ENCODE measurements around the gene ZNF497.

The ZNF497 gene

DNA sequence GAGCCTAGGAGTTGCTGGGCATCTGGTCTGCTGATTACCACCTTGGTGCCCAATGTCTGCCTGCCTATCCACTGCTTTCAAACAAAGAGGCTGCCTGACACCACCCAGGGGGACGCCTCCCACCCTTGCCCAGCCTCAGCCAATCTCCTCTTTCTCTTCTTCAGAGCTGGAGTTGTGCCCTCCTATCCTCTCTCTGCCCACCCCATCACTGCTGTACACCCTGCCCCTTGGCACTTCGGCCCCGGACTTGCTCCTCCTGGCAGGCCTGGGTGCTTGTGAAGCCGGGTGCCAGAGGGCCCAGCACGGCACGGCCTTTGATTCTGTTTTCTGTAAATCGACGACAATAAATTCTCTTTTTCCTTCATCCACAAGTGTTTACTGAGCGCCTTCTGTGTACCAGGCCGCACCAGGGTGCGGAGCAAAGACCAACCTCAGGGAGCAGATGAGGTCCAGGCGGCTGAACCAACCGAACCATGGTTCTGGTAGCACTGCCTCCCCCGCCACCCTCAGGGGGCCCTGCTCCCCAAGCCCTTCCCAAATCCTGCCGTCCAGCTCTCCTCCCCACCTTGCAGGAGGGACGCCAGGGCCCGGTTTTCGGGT lies 37.9 kb upstream of the ZNF497 start:
- Histone ChIP-seq H3K27me3 (ENCODE audit: insufficient read depth, poor library complexity, severe bottlenecking) (no peaks in the 10 kb centered on the region), H3K4me1 (ENCODE audit: insufficient read depth, poor library complexity, severe bottlenecking) (peaks cover 4% of the 10 kb centered on the region), H3K4me3 (ENCODE audit: severe bottlenecking) (peak overlapping the region; percentile 60), H3K9me3 (ENCODE audit: severe bottlenecking) (no peaks in the 10 kb centered on the region), H3K27ac (ENCODE audit: poor library complexity, severe bottlenecking) (peak overlapping the region; percentile 33), H3K36me3 (ENCODE audit: low read depth) (no peaks in the 10 kb centered on the region)
- TF ChIP-seq, protein P1, sequence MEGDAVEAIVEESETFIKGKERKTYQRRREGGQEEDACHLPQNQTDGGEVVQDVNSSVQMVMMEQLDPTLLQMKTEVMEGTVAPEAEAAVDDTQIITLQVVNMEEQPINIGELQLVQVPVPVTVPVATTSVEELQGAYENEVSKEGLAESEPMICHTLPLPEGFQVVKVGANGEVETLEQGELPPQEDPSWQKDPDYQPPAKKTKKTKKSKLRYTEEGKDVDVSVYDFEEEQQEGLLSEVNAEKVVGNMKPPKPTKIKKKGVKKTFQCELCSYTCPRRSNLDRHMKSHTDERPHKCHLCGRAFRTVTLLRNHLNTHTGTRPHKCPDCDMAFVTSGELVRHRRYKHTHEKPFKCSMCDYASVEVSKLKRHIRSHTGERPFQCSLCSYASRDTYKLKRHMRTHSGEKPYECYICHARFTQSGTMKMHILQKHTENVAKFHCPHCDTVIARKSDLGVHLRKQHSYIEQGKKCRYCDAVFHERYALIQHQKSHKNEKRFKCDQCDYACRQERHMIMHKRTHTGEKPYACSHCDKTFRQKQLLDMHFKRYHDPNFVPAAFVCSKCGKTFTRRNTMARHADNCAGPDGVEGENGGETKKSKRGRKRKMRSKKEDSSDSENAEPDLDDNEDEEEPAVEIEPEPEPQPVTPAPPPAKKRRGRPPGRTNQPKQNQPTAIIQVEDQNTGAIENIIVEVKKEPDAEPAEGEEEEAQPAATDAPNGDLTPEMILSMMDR (IDR thresholded peaks at IDR 0.05; ENCODE audit: poor library complexity, severe bottlenecking), result no peak
- DNase-seq (ENCODE audit: low spot score) (peak; percentile 67), ATAC-seq (ENCODE audit: low read depth) (peak; percentile 18)

DNA sequence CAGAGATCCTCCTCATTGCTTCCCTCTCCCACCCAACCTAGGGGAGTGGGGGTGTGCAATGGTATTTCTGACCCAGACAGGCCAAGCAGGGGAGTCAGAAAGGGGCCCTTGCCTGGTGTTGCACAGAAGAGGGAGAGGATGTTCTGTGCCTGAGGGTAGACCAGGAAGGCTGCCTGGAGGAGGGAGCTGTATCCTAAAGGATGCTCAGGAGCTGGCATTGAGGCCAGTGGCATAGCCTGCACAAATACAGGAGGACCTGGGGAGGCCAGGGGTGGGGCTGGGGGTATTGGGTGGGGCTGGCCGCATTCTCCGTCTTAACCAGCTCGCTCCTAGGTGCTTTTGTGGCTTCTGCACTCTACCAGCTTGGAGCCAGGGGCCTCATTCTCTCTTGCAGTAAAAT lies 37.4 kb upstream of the ZNF497 start:
- no peak for ATAC-seq (ENCODE audit: low read depth)
- Histone ChIP-seq H3K27ac (ENCODE audit: poor library complexity, severe bottlenecking) (peak overlapping the region; percentile 33), H3K4me1 (ENCODE audit: insufficient read depth, poor library complexity, severe bottlenecking) (peaks cover 8% of the 10 kb centered on the region)

DNA sequence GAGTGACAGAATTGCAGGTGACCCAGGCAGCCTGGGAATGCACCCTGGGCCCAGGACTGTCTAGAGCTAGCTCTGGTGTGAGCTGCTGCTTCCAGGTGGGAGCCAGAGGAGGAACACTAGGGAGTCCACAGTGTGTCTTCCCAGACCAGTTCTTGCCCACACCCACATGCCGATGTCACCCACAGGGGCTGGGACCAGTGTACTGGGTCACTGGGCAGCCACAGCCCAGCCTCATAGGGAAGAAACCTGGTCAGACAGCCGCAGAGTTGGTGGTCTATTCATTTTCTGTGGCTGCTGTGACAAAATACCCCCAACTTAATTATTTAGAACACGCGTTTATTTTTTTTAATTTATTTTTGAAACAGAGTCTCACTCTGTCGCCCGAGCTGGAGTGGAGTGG lies 36.0 kb upstream of the ZNF497 start:
- Histone ChIP-seq H3K36me3 (ENCODE audit: low read depth) (peaks cover 13% of the 10 kb centered on the region), H3K9me3 (ENCODE audit: severe bottlenecking) (no peaks in the 10 kb centered on the region), H3K4me3 (ENCODE audit: severe bottlenecking) (no peak overlapping the region), H3K4me1 (ENCODE audit: insufficient read depth, poor library complexity, severe bottlenecking) (peaks cover 12% of the 10 kb centered on the region), H3K27me3 (ENCODE audit: insufficient read depth, poor library complexity, severe bottlenecking) (no peaks in the 10 kb centered on the region), H3K27ac (ENCODE audit: poor library complexity, severe bottlenecking) (no peak overlapping the region)
- TF ChIP-seq, protein P1 (IDR thresholded peaks at IDR 0.05; ENCODE audit: poor library complexity, severe bottlenecking), result no peak
- no peak for ATAC-seq (ENCODE audit: low read depth)
- peak; percentile 47 for DNase-seq (ENCODE audit: low spot score)

More for the DNA sequence above, 37.4 kb upstream of the ZNF497 start:
- Histone ChIP-seq H3K36me3 (ENCODE audit: low read depth) (no peaks in the 10 kb centered on the region), H3K9me3 (ENCODE audit: severe bottlenecking) (no peaks in the 10 kb centered on the region), H3K27me3 (ENCODE audit: insufficient read depth, poor library complexity, severe bottlenecking) (no peaks in the 10 kb centered on the region), H3K4me3 (ENCODE audit: severe bottlenecking) (no peak overlapping the region)
- DNase-seq (ENCODE audit: low spot score), result peak; percentile 23
- TF ChIP-seq, protein P1 (IDR thresholded peaks at IDR 0.05; ENCODE audit: poor library complexity, severe bottlenecking), result no peak

DNA sequence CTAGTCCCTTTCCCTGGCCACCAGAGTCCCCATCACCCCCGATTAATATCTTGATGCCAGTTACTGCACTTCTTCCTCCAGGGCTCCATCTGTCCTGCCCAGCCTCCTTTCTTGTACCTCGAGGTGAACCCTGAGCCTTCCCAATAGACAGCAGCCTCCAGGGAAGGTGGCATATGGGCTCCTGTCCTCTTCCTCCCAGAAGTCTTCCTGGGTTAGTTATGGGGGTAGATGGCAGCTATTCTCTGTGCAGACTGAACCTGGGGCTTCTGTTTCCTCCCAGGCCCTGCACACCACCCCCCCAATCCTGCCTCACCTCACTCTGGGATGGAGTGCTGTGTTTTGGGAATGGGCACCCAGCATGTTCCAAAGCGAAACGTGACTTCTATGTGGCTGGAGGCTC lies 35.5 kb upstream of the ZNF497 start:
- TF ChIP-seq, protein P1 (IDR thresholded peaks at IDR 0.05; ENCODE audit: poor library complexity, severe bottlenecking), result no peak
- DNase-seq (ENCODE audit: low spot score) (no peak), ATAC-seq (ENCODE audit: low read depth) (no peak)
- Histone ChIP-seq H3K4me1 (ENCODE audit: insufficient read depth, poor library complexity, severe bottlenecking) (peaks cover 12% of the 10 kb centered on the region), H3K27me3 (ENCODE audit: insufficient read depth, poor library complexity, severe bottlenecking) (no peaks in the 10 kb centered on the region), H3K36me3 (ENCODE audit: low read depth) (peaks cover 18% of the 10 kb centered on the region), H3K9me3 (ENCODE audit: severe bottlenecking) (no peaks in the 10 kb centered on the region), H3K27ac (ENCODE audit: poor library complexity, severe bottlenecking) (no peak overlapping the region), H3K4me3 (ENCODE audit: severe bottlenecking) (no peak overlapping the region)

DNA sequence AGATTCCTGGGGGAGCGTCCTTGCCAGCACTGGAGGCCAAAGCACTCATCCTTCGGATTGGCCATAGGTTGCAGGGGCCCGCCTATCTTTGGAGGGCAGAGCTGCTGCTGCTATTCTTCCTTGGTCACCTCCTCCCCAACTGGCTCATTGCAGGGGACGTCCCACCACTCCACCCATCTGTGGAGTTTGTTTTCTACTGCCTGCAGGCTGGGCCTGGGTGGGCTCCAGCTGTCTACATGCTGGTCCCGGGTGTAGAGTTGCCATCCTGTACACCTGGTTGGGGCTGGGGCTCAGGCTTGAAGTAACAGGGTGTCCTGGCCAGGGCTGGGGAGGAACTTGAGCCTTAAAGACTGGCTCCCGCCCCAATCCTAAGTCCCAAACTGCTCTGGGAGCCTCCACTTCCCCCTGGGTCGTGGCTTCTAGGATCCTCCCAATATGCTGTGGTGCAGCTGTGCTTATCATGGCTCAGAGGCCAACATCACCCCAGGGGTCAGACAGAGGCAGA lies 35.0 kb upstream of the ZNF497 start:
- peak; percentile 55 for DNase-seq (ENCODE audit: low spot score)
- TF ChIP-seq, protein P1 (IDR thresholded peaks at IDR 0.05; ENCODE audit: poor library complexity, severe bottlenecking), result no peak
- no peak for ATAC-seq (ENCODE audit: low read depth)
- peaks cover 12% of the 10 kb centered on the region for H3K4me1 ChIP-seq (ENCODE audit: insufficient read depth, poor library complexity, severe bottlenecking)
- H3K36me3 ChIP-seq (ENCODE audit: low read depth), result peaks cover 23% of the 10 kb centered on the region
- no peaks in the 10 kb centered on the region for H3K9me3 ChIP-seq (ENCODE audit: severe bottlenecking)
- H3K27me3 ChIP-seq (ENCODE audit: insufficient read depth, poor library complexity, severe bottlenecking), result no peaks in the 10 kb centered on the region
- no peak overlapping the region for H3K4me3 ChIP-seq (ENCODE audit: severe bottlenecking)
- H3K27ac ChIP-seq (ENCODE audit: poor library complexity, severe bottlenecking), result no peak overlapping the region
